Measurements from ENCODE around the gene FXR2. TPM values are rescaled to one million over a fixed set of nuclear protein-coding genes. Genes with fewer than 3 reads are reported as not detected.

FXR2 gene
- total RNA-seq, 1 donor from 2014 or later, result 43.2 TPM

DNA sequence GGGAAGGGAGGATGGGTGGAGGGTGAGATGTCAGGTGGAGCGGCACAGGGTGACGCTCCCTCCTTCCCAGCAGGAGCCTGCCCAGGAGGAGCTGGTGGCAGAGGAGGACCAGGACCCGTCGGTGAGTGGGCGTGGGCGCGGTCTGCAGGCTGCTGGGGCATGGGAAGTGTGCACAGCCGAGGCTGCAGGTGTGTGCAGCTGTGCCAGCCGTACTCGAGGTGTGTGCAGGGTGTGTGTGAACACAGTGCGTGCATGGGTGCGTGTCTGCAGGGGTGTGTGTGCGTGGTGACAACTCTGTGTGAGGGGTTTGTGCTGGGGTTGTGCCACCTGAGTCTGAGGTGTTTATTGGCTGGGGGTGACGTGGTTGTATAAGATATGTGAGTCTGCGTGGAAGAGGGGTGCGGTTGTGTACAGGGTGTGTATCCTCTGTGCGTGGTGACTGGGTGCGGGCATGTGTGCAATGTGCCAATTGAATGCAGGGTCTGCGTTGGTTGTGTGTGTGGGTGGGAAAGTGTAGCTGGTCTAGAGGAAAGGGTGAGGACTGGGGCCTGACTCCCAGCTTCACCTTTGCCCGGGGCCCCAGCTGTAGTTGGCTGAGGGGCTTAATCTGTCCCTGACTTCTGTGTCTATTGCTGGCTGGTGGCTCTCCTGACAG, 65.2 kb downstream of the FXR2 start:
- no peaks in the 10 kb centered on the region for H3K27me3 ChIP-seq (ENCODE audit: control insufficient read depth, insufficient read depth, low read length)
- TF ChIP-seq, protein P1, sequence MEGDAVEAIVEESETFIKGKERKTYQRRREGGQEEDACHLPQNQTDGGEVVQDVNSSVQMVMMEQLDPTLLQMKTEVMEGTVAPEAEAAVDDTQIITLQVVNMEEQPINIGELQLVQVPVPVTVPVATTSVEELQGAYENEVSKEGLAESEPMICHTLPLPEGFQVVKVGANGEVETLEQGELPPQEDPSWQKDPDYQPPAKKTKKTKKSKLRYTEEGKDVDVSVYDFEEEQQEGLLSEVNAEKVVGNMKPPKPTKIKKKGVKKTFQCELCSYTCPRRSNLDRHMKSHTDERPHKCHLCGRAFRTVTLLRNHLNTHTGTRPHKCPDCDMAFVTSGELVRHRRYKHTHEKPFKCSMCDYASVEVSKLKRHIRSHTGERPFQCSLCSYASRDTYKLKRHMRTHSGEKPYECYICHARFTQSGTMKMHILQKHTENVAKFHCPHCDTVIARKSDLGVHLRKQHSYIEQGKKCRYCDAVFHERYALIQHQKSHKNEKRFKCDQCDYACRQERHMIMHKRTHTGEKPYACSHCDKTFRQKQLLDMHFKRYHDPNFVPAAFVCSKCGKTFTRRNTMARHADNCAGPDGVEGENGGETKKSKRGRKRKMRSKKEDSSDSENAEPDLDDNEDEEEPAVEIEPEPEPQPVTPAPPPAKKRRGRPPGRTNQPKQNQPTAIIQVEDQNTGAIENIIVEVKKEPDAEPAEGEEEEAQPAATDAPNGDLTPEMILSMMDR (IDR thresholded peaks at IDR 0.05; ENCODE audit: insufficient read depth, low read length, severe bottlenecking), result no peak
- H3K36me3 ChIP-seq (ENCODE audit: control insufficient read depth, insufficient read depth, low read length), result no peaks in the 10 kb centered on the region
- FAIRE-seq (no peak), DNase-seq (ENCODE audit: low read depth) (no peak)
- H3K4me3 ChIP-seq (ENCODE audit: low read depth, low read length), result peak overlapping the region; percentile 44

DNA sequence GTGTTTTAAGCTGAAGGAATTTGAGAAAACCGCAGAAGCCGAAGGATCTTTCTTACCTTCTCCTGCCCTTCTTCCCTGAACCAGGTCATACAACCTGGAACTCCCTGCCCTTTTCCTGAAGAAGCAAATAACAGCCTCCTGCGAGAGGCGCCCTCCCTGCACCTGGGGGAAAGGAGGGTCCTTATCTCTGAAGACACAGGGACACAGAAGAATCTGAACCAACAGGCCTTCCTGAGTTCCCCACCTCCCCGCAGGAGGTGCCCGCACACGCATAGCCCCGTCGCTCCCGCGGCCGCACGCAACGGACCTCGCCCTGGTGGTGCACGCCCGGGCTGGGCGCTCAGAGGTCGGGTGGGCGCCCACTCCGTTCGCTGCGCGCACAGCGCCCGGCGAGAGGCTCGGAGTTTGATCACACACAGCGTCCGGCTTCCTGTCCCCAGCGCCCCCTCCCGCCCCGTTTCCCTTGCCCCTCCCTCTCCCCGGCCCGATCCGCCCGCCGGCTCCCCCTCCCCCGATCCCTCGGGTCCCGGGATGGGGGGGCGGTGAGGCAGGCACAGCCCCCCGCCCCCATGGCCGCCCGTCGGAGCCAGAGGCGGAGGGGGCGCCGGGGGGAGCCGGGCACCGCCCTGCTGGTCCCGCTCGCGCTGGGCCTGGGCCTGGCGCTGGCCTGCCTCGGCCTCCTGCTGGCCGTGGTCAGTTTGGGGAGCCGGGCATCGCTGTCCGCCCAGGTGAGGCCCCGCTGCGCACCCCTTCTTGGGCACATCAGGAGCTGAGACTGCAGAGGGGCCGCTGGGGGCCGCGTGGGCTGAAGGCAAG, 65.9 kb downstream of the FXR2 start, which contains the start of gene TNFSF12:
Gene TNFSF12 (plus strand): TSS at position 474 of the 816 bp plus-strand sequence. CDS start 96 bp downstream, at position 570.
- Histone ChIP-seq H3K4me3 (ENCODE audit: low read depth, low read length) (peak within 1 kb of the TSS; percentile 44), H3K36me3 (ENCODE audit: control insufficient read depth, insufficient read depth, low read length) (no peaks in the 10 kb centered on the region), H3K27me3 (ENCODE audit: control insufficient read depth, insufficient read depth, low read length) (no peaks in the 10 kb centered on the region)
- TF ChIP-seq, protein P1 (IDR thresholded peaks at IDR 0.05; ENCODE audit: insufficient read depth, low read length, severe bottlenecking), result no peak
- peak; percentile 11 for DNase-seq (ENCODE audit: low read depth)
- FAIRE-seq, result no peak

DNA sequence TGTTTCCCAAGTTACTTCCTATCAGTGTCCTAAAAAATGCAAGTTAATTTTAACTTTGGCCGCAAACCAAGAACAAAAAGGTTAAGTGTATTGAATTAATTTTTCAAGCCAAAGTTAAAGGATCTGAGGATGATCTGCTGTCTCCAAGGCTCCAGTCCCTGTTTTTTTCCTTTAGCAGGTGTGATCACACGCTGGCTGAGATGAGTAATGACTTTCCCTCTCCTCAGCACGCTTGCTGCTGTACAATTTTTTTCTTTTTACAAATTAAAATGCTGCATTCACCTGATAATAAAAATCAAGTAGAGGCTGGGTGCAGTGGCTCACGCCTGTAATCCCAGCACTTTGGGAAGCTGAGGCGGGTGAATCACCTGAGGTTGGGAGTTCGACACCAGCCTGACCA, 69.8 kb downstream of the FXR2 start:
- H3K27me3 ChIP-seq (ENCODE audit: control insufficient read depth, insufficient read depth, low read length), result no peaks in the 10 kb centered on the region
- H3K36me3 ChIP-seq (ENCODE audit: control insufficient read depth, insufficient read depth, low read length), result no peaks in the 10 kb centered on the region
- DNase-seq (ENCODE audit: low read depth), result no peak
- no peak overlapping the region for H3K4me3 ChIP-seq (ENCODE audit: low read depth, low read length)
- TF ChIP-seq, protein P1 (IDR thresholded peaks at IDR 0.05; ENCODE audit: insufficient read depth, low read length, severe bottlenecking), result no peak
- no peak for FAIRE-seq

Other genes starting within 250 kb of the FXR2 start
- 7.4 and 11.8 TPM in 2 replicates for gene TNK1, start 233.8 kb downstream of the FXR2 start, total RNA-seq
- gene PLSCR3, start 220.4 kb downstream of the FXR2 start, total RNA-seq, result 9.0 and 13.2 TPM in 2 replicates
- gene TMEM256, start 210.8 kb downstream of the FXR2 start, total RNA-seq, result 40.3 and 67.7 TPM in 2 replicates
- gene NLGN2, start 207.1 kb downstream of the FXR2 start, total RNA-seq, result 0.79 and 1.2 TPM in 2 replicates
- 0.13 TPM in 1 of 2 replicates, not detected in the other for gene SPEM1, start 194.6 kb downstream of the FXR2 start, total RNA-seq
- not detected in 2 replicates for gene SPEM2, start 189.3 kb downstream of the FXR2 start, total RNA-seq
- not detected in 2 replicates for gene SPEM3, start 186.0 kb downstream of the FXR2 start, total RNA-seq
- 7.3 and 12.6 TPM in 2 replicates for gene TMEM102, start 179.5 kb downstream of the FXR2 start, total RNA-seq
- gene FGF11, start 175.4 kb downstream of the FXR2 start, total RNA-seq, result 12.4 and 28.3 TPM in 2 replicates
- 9.7 and 16.8 TPM in 2 replicates for gene CHRNB1, start 169.8 kb downstream of the FXR2 start, total RNA-seq
- 8.7 and 9.2 TPM in 2 replicates for gene ZBTB4, start 135.3 kb downstream of the FXR2 start, total RNA-seq
- not detected in 2 replicates for gene SLC35G6, start 133.5 kb downstream of the FXR2 start, total RNA-seq
- 38.4 and 79.6 TPM in 2 replicates for gene POLR2A, start 130.5 kb downstream of the FXR2 start, total RNA-seq
- 0.53 and 1.0 TPM in 2 replicates for gene TNFSF12, start 65.8 kb downstream of the FXR2 start, total RNA-seq
- gene TNFSF13, start 56.1 kb downstream of the FXR2 start, total RNA-seq, result 2.6 and 3.7 TPM in 2 replicates
- gene SENP3, start 53.0 kb downstream of the FXR2 start, total RNA-seq, result 94.7 and 129 TPM in 2 replicates
- 11.3 and 16.4 TPM in 2 replicates for gene CD68, start 35.3 kb downstream of the FXR2 start, total RNA-seq
- 54.7 and 56.3 TPM in 2 replicates for gene MPDU1, start 31.0 kb downstream of the FXR2 start, total RNA-seq
- gene SOX15, start 24.8 kb downstream of the FXR2 start, total RNA-seq, result 23.4 and 41.7 TPM in 2 replicates
- gene SAT2, start 12.9 kb upstream of the FXR2 start, total RNA-seq, result 23.9 and 38.7 TPM in 2 replicates
- 0.38 TPM in 1 of 2 replicates, not detected in the other for gene SHBG, start 15.2 kb upstream of the FXR2 start, total RNA-seq
- gene ATP1B2, start 36.0 kb upstream of the FXR2 start, total RNA-seq, result not detected in 2 replicates
- gene TP53, start 72.6 kb upstream of the FXR2 start, total RNA-seq, result 9.2 and 15.1 TPM in 2 replicates
- 3.5 and 4.2 TPM in 2 replicates for gene WRAP53, start 73.6 kb upstream of the FXR2 start, total RNA-seq
- under 0.01 TPM in 2 replicates for gene EFNB3, start 90.3 kb upstream of the FXR2 start, total RNA-seq
- gene DNAH2, start 102.8 kb upstream of the FXR2 start, total RNA-seq, result under 0.01 and 0.26 TPM in 2 replicates
- 2.9 and 6.0 TPM in 2 replicates for gene KDM6B, start 219.3 kb upstream of the FXR2 start, total RNA-seq
- 0.64 TPM in 1 of 2 replicates, not detected in the other for gene TMEM88, start 240.2 kb upstream of the FXR2 start, total RNA-seq
- gene NAA38, start 242.7 kb upstream of the FXR2 start, total RNA-seq, result 36.6 and 47.5 TPM in 2 replicates
- 6.5 and 9.0 TPM in 2 replicates for gene CYB5D1, start 243.1 kb upstream of the FXR2 start, total RNA-seq